Vagina (tissue), 2 donors: ENCODE measurements around the gene AGBL4. TPM values are rescaled to one million over a fixed set of nuclear protein-coding genes. Genes with fewer than 3 reads are reported as not detected.

Experiments used
- DNase-seq, 2 donors: peaks; one replicate each; pipeline ENCODE4 v3.0.0-alpha.2; 2017; ENCODE audit errors: extremely low spot score in 2 of 2
- H3K27ac ChIP-seq: fragments of 200-600 bp; sonication (generic); one replicate; pipeline ENCODE4 v1.5.1; 2019
- H3K27me3 ChIP-seq: fragments of 200-600 bp; sonication (generic); one replicate; pipeline ENCODE4 v1.5.1; 2019
- H3K36me3 ChIP-seq, 2 donors: fragments of 200-600 bp; sonication (generic); one replicate each; pipeline ENCODE4 v1.5.1; 2017 to 2019
- H3K4me1 ChIP-seq: fragments of 200-600 bp; sonication (generic); one replicate; pipeline ENCODE4 v1.5.1; 2019
- H3K4me3 ChIP-seq, 2 donors: fragments of 200-600 bp; sonication (generic); 1 replicate in 1 of 2; 2 replicates in 1 of 2; pipeline ENCODE4 v1.5.1; 2016 to 2019
- H3K9me3 ChIP-seq: fragments of 200-600 bp; sonication (generic); one replicate; pipeline ENCODE4 v1.5.1; 2019
- POLR2A ChIP-seq, 2 donors: fragments of 450-650 bp; IDR thresholded peaks; one replicate each; pipeline ENCODE4 v1.6.1; 2017; ENCODE audit warnings: antibody characterized with exemption in 2 of 2, mild to moderate bottlenecking in 2 of 2, moderate library complexity in 2 of 2
- POLR2AphosphoS5 ChIP-seq, 2 donors: sonication (generic); formaldehyde crosslinking; IDR thresholded peaks; one replicate each; pipeline ENCODE4 v1.9.0; 2017; ENCODE audit warnings: antibody characterized with exemption in 2 of 2, mild to moderate bottlenecking in 2 of 2, low read depth in 1 of 2; ENCODE audit not compliant: insufficient read depth in 1 of 2
- intact Hi-C: fragments of 100-400 bp; cut with DNase I; formaldehyde crosslinking; loops from one replicate; pipeline ENCODE4 v1.15.1; 2023
- total RNA-seq: library from RNA; depleted of rRNA; stranded (reverse); fragments of >200 nt; gene quantifications from one replicate; pipeline ENCODE4 v1.2.3, GENCODE V29; 2016
- TF ChIP-seq, protein P1 (sequence below), 3 experiments: fragments of 450-650 bp in 2 of 3; fragments of 200-600 bp in 1 of 3; sonication (generic) in 1 of 3; IDR thresholded peaks; one replicate each; pipeline ENCODE4 v1.5.1; 2017 to 2019; ENCODE audit warnings: antibody characterized with exemption in 3 of 3, mild to moderate bottlenecking in 2 of 3, moderate library complexity in 2 of 3

AGBL4 gene
- total RNA-seq, 1 donor from 2014 or later, result not detected

DNA sequence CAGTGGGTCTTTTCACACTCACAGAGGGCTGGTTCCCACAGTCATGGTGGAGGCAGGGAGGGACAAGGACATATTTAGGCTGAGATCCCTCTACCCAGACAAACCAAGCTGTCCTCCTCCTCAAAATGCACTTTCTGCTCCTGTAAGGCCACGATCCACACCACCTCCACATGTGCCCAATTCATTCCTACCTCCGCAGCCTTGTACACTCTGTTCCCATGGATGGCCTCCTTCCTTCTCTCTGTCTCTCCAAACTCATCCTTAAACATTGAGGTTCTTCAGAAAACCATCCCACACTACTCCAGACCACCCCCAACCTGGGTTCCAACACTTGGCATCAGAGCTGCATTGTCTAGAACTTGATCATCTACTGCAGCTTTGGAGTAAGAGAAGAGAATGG is 842.7 kb downstream of the AGBL4 start:
- Histone ChIP-seq H3K9me3 (no peaks in the 10 kb centered on the region), H3K27ac (no peak overlapping the region), H3K4me3 (no peak overlapping the region), H3K4me1 (no peaks in the 10 kb centered on the region), H3K27me3 (no peaks in the 10 kb centered on the region), H3K36me3 (no peaks in the 10 kb centered on the region)
- no peak for DNase-seq
- TF ChIP-seq, protein P1, sequence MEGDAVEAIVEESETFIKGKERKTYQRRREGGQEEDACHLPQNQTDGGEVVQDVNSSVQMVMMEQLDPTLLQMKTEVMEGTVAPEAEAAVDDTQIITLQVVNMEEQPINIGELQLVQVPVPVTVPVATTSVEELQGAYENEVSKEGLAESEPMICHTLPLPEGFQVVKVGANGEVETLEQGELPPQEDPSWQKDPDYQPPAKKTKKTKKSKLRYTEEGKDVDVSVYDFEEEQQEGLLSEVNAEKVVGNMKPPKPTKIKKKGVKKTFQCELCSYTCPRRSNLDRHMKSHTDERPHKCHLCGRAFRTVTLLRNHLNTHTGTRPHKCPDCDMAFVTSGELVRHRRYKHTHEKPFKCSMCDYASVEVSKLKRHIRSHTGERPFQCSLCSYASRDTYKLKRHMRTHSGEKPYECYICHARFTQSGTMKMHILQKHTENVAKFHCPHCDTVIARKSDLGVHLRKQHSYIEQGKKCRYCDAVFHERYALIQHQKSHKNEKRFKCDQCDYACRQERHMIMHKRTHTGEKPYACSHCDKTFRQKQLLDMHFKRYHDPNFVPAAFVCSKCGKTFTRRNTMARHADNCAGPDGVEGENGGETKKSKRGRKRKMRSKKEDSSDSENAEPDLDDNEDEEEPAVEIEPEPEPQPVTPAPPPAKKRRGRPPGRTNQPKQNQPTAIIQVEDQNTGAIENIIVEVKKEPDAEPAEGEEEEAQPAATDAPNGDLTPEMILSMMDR (IDR thresholded peaks at IDR 0.05), result no peak
- intact Hi-C loops, result no loop called here

GRCh38 chr1:49171941-49172593 is 851.7 kb downstream of the AGBL4 start:
- Histone ChIP-seq H3K4me3 (no peak overlapping the region), H3K36me3 (no peaks in the 10 kb centered on the region), H3K9me3 (no peaks in the 10 kb centered on the region), H3K27me3 (no peaks in the 10 kb centered on the region), H3K4me1 (no peaks in the 10 kb centered on the region), H3K27ac (no peak overlapping the region)
- DNase-seq, result no peak
- TF ChIP-seq, protein P1 (IDR thresholded peaks at IDR 0.05), result no peak
- no peak for TF ChIP-seq POLR2AphosphoS5 (IDR thresholded peaks at IDR 0.05; ENCODE audit: insufficient read depth in 1 of 2, low read depth in 1 of 2)
- TF ChIP-seq POLR2A (IDR thresholded peaks at IDR 0.05), result no peak
- intact Hi-C loops, result no loop called here

DNA sequence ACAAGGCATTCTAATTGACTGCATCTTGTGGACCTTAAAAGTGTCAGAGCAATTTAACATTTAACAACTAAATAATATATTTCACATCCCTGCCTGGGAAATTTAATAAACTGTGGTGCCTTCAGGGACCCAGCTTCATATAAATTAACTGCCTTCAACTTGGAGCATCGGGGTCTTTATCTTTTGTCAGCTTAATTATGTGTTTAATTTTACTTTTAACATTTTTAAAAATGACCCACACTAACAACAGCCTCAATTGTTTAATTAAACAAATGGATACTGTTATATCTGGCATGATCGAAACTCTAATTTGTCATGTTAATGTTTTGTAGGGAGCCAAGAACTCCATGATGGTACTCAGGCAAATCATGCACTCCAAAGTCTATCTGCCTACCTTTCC is 857.7 kb downstream of the AGBL4 start:
- no peaks in the 10 kb centered on the region for H3K9me3 ChIP-seq
- H3K27ac ChIP-seq, result no peak overlapping the region
- no peak overlapping the region for H3K4me3 ChIP-seq
- intact Hi-C loops, result no loop called here
- H3K27me3 ChIP-seq, result no peaks in the 10 kb centered on the region
- TF ChIP-seq POLR2A (IDR thresholded peaks at IDR 0.05) (no peak), POLR2AphosphoS5 (IDR thresholded peaks at IDR 0.05; ENCODE audit: insufficient read depth in 1 of 2, low read depth in 1 of 2) (no peak)
- TF ChIP-seq, protein P1 (IDR thresholded peaks at IDR 0.05), result no peak
- no peak for DNase-seq
- no peaks in the 10 kb centered on the region for H3K36me3 ChIP-seq
- no peaks in the 10 kb centered on the region for H3K4me1 ChIP-seq

DNA sequence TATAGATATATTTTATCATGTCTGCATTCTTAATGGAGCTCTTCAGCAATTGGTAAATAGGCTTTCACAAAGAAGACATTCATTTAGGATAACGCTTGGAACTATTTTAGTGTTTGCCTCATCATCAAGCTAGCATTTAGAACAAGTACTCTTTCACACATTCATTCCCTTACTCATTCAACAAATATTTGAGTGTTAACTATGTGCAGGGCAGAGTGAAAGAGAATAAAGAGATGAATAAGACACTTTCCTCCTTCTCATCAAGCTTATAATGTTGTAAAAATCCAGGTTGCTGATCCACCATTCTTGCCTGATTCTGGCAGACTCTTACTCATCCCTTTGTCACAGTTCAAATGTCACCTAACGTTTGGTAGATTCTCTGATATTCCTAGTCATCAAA is 860.7 kb downstream of the AGBL4 start:
- peaks cover 5% of the 10 kb centered on the region for H3K9me3 ChIP-seq
- intact Hi-C loops, result loop anchor here (5.0 kb wide), 1 partner anchor 1209 kb away; no protein-coding TSS in a partner anchor
- H3K4me1 ChIP-seq, result no peaks in the 10 kb centered on the region
- TF ChIP-seq POLR2A (IDR thresholded peaks at IDR 0.05), result no peak
- no peak for TF ChIP-seq POLR2AphosphoS5 (IDR thresholded peaks at IDR 0.05; ENCODE audit: insufficient read depth in 1 of 2, low read depth in 1 of 2)
- TF ChIP-seq, protein P1 (IDR thresholded peaks at IDR 0.05), result no peak
- H3K27ac ChIP-seq, result no peak overlapping the region
- DNase-seq, result no peak
- no peak overlapping the region for H3K4me3 ChIP-seq
- no peaks in the 10 kb centered on the region for H3K27me3 ChIP-seq
- H3K36me3 ChIP-seq, result no peaks in the 10 kb centered on the region

GRCh38 chr1:49160677-49161076 is 863.1 kb downstream of the AGBL4 start:
- peaks cover 5% of the 10 kb centered on the region for H3K9me3 ChIP-seq
- H3K27ac ChIP-seq, result no peak overlapping the region
- no peaks in the 10 kb centered on the region for H3K36me3 ChIP-seq
- no peaks in the 10 kb centered on the region for H3K4me1 ChIP-seq
- no peak overlapping the region for H3K4me3 ChIP-seq
- intact Hi-C loops, result loop anchor here (5.0 kb wide), 1 partner anchor 1212 kb away; no protein-coding TSS in a partner anchor
- no peaks in the 10 kb centered on the region for H3K27me3 ChIP-seq
- DNase-seq, result no peak
- TF ChIP-seq POLR2A (IDR thresholded peaks at IDR 0.05) (no peak), POLR2AphosphoS5 (IDR thresholded peaks at IDR 0.05; ENCODE audit: insufficient read depth in 1 of 2, low read depth in 1 of 2) (no peak)
- TF ChIP-seq, protein P1 (IDR thresholded peaks at IDR 0.05), result no peak
